Smooth muscle cell (in vitro differentiated cells): ENCODE measurements around the gene BABAM2. TPM values are rescaled to one million over a fixed set of nuclear protein-coding genes. Genes with fewer than 3 reads are reported as not detected.

Source experiments
- DNase-seq: peaks from one replicate; lab custom pipeline; 2025; ENCODE audit not compliant: unreplicated experiment; lab: John Stamatoyannopoulos, UW
- H2AFZ ChIP-seq: fragments of 200-600 bp; sonication (generic); 2 replicates; pipeline ENCODE4 v1.6.0; 2016; ENCODE audit warnings: antibody characterized with exemption, low read depth, mild to moderate bottlenecking
- H3F3A ChIP-seq: fragments of 200-600 bp; sonication (generic); 2 replicates; pipeline ENCODE4 v1.6.0; 2017; ENCODE audit warnings: antibody characterized with exemption, low read depth
- H3K27ac ChIP-seq: fragments of 200-600 bp; sonication (generic); 2 replicates; pipeline ENCODE4 v1.5.1; 2016; ENCODE audit warnings: low read depth, mild to moderate bottlenecking
- H3K27me3 ChIP-seq: fragments of 200-600 bp; sonication (generic); 2 replicates; pipeline ENCODE4 v1.6.1; 2016; ENCODE audit warnings: low read depth, mild to moderate bottlenecking
- H3K36me3 ChIP-seq: fragments of 200-600 bp; sonication (generic); 2 replicates; pipeline ENCODE4 v1.5.1; 2016; ENCODE audit warnings: low read depth
- H3K4me1 ChIP-seq: fragments of 200-600 bp; sonication (generic); 2 replicates; pipeline ENCODE4 v1.5.1; 2016; ENCODE audit warnings: low read depth
- H3K4me2 ChIP-seq: fragments of 200-600 bp; sonication (generic); 2 replicates; pipeline ENCODE4 v1.6.0; 2016; ENCODE audit warnings: mild to moderate bottlenecking
- H3K4me3 ChIP-seq: fragments of 200-600 bp; sonication (generic); 2 replicates; pipeline ENCODE4 v1.5.1; 2016; ENCODE audit warnings: mild to moderate bottlenecking
- H3K79me2 ChIP-seq: fragments of 200-600 bp; sonication (generic); 2 replicates; pipeline ENCODE4 v1.6.0; 2016; ENCODE audit warnings: low read depth, mild to moderate bottlenecking
- H3K9ac ChIP-seq: fragments of 200-600 bp; sonication (generic); 2 replicates; pipeline ENCODE4 v1.6.0; 2016; ENCODE audit warnings: low read depth
- H3K9me3 ChIP-seq: fragments of 200-600 bp; sonication (generic); replicated peaks from 2 replicates; pipeline ENCODE4 v1.5.1; 2016; ENCODE audit warnings: low read depth
- H4K20me1 ChIP-seq: fragments of 200-600 bp; sonication (generic); 2 replicates; pipeline ENCODE4 v1.6.0; 2016; ENCODE audit warnings: low read depth
- WGBS: methylation state at CpG from one replicate; pipeline ENCODE4 v1.1.7; 2016; ENCODE audit warnings: low lambda C conversion rate; 5-methylcytosine and 5-hydroxymethylcytosine counted together
- polyA plus RNA-seq: library from polyadenylated mRNA; unstranded; fragments of >200 nt; fragmentation: Nextera tagmentation; extraction: Ambion mirVana; gene quantifications from 2 replicates; pipeline ENCODE4 v1.2.1, GENCODE V29; 2016
- total RNA-seq: library from RNA; depleted of rRNA; stranded (reverse); fragments of >200 nt; gene quantifications from 2 replicates; pipeline ENCODE4 v1.2.3, GENCODE V29; 2014
- TF ChIP-seq, protein P1 (sequence below): fragments of 200-600 bp; sonication (generic); IDR thresholded peaks from 2 replicates; pipeline ENCODE4 v1.5.1; 2017; ENCODE audit warnings: borderline replicate concordance, mild to moderate bottlenecking, antibody characterized with exemption; ENCODE audit not compliant: insufficient read depth, poor library complexity, severe bottlenecking

The BABAM2 gene
- total and polyA plus RNA-seq, 2 experiments from 2014 or later, result 26.5 to 29.1 TPM

DNA sequence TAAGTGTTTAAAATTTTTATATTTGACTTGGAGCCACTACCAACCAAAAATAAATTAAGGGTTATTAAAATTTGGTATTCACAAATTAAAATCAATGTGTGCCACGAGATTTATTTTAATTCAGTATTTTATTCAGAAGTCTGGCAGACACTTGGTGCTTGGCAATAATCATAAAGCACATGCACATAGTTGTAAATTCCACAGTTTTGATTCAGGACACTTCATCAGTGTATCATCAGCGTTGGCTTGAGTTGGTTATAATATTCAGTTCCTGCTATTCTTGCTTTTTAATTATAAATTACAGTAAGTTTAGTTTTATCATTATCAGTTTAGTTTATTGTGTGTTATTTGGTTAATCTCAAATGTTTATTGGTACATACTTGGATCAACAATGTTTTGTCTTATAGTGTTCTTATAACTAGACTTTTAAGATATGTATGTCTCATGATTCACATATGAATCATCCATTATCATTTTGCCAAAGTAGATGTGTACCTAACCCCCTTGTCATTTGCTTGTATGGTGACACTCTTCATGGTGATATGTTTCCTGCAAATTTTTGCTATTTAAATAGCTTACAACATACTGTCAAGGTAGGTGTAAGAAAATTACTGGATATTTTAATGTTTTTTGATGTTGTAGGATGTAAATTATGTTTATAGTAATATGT, 237.9 kb downstream of the BABAM2 start:
- WGBS, result 85% methylated on average over 2 of the region's 2 CpGs
- TF ChIP-seq, protein P1, sequence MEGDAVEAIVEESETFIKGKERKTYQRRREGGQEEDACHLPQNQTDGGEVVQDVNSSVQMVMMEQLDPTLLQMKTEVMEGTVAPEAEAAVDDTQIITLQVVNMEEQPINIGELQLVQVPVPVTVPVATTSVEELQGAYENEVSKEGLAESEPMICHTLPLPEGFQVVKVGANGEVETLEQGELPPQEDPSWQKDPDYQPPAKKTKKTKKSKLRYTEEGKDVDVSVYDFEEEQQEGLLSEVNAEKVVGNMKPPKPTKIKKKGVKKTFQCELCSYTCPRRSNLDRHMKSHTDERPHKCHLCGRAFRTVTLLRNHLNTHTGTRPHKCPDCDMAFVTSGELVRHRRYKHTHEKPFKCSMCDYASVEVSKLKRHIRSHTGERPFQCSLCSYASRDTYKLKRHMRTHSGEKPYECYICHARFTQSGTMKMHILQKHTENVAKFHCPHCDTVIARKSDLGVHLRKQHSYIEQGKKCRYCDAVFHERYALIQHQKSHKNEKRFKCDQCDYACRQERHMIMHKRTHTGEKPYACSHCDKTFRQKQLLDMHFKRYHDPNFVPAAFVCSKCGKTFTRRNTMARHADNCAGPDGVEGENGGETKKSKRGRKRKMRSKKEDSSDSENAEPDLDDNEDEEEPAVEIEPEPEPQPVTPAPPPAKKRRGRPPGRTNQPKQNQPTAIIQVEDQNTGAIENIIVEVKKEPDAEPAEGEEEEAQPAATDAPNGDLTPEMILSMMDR, result no peak
- Histone ChIP-seq H3K9ac (no peak overlapping the region), H2AFZ (no peak overlapping the region), H3K4me3 (no peak overlapping the region), H3K4me1 (no peaks in the 10 kb centered on the region), H4K20me1 (no peaks in the 10 kb centered on the region), H3K4me2 (no peak overlapping the region), H3K9me3 (no peaks in the 10 kb centered on the region), H3F3A (no peaks in the 10 kb centered on the region), H3K79me2 (no peaks in the 10 kb centered on the region), H3K27ac (no peak overlapping the region), H3K36me3 (no peaks in the 10 kb centered on the region), H3K27me3 (no peaks in the 10 kb centered on the region)
- DNase-seq, result no peak

DNA sequence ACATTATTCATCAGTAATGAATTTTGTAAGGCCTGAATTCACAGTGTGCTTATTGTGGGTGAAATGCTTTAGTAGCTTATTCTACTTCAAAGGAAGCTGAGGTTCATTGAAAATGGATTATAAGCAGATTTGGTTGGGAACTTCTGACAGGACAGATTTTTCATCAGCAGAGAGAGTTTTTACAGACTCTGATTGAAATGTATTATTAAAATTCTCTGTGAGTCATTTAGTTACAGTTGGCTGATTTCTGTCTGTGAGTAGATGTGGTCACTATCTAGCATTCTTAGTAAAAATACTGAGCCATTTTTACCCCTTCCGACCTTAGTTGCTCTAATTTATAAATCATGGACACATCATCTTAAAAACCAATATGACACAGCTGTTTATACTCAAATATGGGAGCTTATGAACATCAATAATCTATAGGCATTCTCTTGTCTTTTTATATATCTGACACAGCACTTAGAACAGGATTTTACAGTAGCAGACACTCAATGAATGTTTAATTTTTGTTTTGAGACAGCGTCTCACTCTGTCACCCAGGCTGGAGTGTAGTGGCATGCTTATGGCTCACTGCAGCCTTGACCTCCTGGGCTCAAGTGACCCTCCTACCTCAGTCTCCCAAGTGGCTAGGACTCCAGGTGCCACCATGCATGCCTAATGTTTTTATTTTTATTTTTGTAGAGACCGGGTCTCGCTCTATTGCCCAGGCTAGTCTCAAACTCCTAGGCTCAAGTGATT, 239.6 kb downstream of the BABAM2 start:
- H4K20me1 ChIP-seq, result no peaks in the 10 kb centered on the region
- H3K9me3 ChIP-seq, result no peaks in the 10 kb centered on the region
- H3K4me2 ChIP-seq, result peak overlapping the region; percentile 28
- TF ChIP-seq, protein P1, result no peak
- no peaks in the 10 kb centered on the region for H3K4me1 ChIP-seq
- WGBS, result 76% methylated on average over 4 of the region's 4 CpGs
- no peak overlapping the region for H3K4me3 ChIP-seq
- H3K27ac ChIP-seq, result peak overlapping the region; percentile 26
- H3K9ac ChIP-seq, result no peak overlapping the region
- no peaks in the 10 kb centered on the region for H3K27me3 ChIP-seq
- no peak for DNase-seq
- no peak overlapping the region for H2AFZ ChIP-seq
- H3K79me2 ChIP-seq, result no peaks in the 10 kb centered on the region
- no peaks in the 10 kb centered on the region for H3K36me3 ChIP-seq
- no peaks in the 10 kb centered on the region for H3F3A ChIP-seq

DNA sequence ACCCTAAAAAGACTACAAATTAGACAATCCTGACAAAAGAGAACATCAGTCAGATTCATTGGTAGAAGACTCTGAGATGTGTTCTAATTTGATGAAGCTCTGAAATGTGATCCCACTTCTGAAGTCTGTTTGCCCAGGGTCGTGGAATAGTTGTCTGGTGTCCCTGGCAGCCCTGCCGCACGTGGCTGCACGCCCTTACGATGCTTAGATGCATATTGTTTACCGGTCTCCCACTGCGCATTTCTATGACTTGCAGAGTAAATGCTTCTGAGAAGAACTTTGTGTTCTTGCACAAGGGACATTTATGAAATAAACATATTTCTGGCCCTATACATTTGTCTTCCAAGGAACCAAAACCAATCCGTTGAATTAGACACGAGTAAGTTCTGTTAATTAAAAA, 243.2 kb downstream of the BABAM2 start:
- DNase-seq, result no peak
- Histone ChIP-seq H3K9me3 (no peaks in the 10 kb centered on the region), H3K79me2 (no peaks in the 10 kb centered on the region), H3K27ac (no peak overlapping the region), H4K20me1 (no peaks in the 10 kb centered on the region), H3K4me1 (peaks cover 9% of the 10 kb centered on the region), H3K4me3 (no peak overlapping the region), H3K4me2 (no peak overlapping the region), H3F3A (peaks cover 5% of the 10 kb centered on the region), H3K36me3 (no peaks in the 10 kb centered on the region), H3K27me3 (no peaks in the 10 kb centered on the region), H2AFZ (no peak overlapping the region), H3K9ac (no peak overlapping the region)
- 96% methylated on average over 9 of the region's 9 CpGs for WGBS
- TF ChIP-seq, protein P1, result no peak
